ENCODE measurements around the gene CARS1.

GRCh38 chr11:3014943-3015342, 42.3 kb downstream of the CARS1 start:
- TF ChIP-seq EZH2phosphoT487 (IDR thresholded peaks at IDR 0.05; ENCODE audit: borderline replicate concordance, low read depth) (no peak), EP300 (IDR thresholded peaks at IDR 0.05; ENCODE audit: borderline replicate concordance in 1 of 2, low read depth in 1 of 2, low read length in 1 of 2) (no peak), REST (IDR thresholded peaks at IDR 0.05; ENCODE audit: low read depth, low read length) (no peak), RAD21 (IDR thresholded peaks at IDR 0.05; ENCODE audit: low read length) (no peak), CTCF (IDR thresholded peaks at IDR 0.05) (no peak), MAX (IDR thresholded peaks at IDR 0.05; ENCODE audit: low read depth) (no peak), USF2 (IDR thresholded peaks at IDR 0.05; ENCODE audit: borderline replicate concordance, low read depth, low read length) (no peak), POLR2AphosphoS5 (IDR thresholded peaks at IDR 0.05; ENCODE audit: low read depth, low read length) (no peak), GABPA (IDR thresholded peaks at IDR 0.05; ENCODE audit: low read depth) (no peak), CHD2 (IDR thresholded peaks at IDR 0.05; ENCODE audit: low read length, partially characterized antibody) (no peak), TEAD4 (IDR thresholded peaks at IDR 0.05; ENCODE audit: borderline replicate concordance, insufficient read depth) (no peak), ZBTB33 (IDR thresholded peaks at IDR 0.05; ENCODE audit: borderline replicate concordance, low read depth) (no peak)
